Tibial nerve (tissue), 3 donors: ENCODE results near the gene ZNF467.

Experiments
- POLR2A ChIP-seq, 2 donors: fragments of 450-650 bp; IDR thresholded peaks; one replicate each; pipeline ENCODE4 v1.6.1; 2017; ENCODE audit warnings: antibody characterized with exemption in 2 of 2, mild to moderate bottlenecking in 2 of 2, moderate library complexity in 2 of 2
- TF ChIP-seq, protein P1 (sequence below), 5 experiments: fragments of 200-600 bp in 3 of 5; fragments of 450-650 bp in 2 of 5; sonication (generic) in 3 of 5; IDR thresholded peaks; one replicate each; pipeline ENCODE4 v1.5.1; 2016 to 2019; ENCODE audit warnings: antibody characterized with exemption in 5 of 5, mild to moderate bottlenecking in 3 of 5, moderate library complexity in 2 of 5

DNA sequence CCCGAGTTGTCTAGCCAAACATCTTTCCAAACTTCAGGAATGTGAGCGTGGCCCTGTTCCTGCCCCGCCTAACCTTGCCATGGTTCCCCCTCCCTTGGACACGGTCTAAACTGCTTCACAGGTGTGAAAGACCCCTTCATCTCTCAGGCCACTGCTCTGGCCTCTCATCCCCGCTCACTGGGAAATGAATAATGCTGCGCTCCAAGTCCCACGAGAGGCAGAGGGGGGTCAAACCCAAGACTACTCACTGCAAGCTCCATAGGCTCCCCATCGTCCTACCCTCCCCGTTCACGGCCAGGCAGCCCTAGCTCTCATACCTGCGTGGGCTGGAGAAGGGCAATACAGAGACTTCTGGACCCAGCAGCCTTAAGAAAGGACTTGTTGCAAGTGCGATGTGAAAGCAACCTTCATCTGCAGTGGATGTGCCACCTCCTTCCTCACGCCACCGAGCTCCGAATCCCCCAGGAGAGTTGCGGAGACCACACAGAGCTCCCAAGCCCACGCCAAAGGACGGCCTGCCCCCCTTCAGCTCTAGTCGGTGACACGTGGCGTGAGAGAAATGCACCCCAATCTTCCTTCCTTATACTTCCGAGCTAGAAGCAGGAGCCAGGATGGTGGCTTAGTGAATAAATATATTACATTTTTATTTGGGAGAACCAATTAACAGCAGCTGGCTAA, 9.7 kb downstream of the ZNF467 start:
- TF ChIP-seq, protein P1, sequence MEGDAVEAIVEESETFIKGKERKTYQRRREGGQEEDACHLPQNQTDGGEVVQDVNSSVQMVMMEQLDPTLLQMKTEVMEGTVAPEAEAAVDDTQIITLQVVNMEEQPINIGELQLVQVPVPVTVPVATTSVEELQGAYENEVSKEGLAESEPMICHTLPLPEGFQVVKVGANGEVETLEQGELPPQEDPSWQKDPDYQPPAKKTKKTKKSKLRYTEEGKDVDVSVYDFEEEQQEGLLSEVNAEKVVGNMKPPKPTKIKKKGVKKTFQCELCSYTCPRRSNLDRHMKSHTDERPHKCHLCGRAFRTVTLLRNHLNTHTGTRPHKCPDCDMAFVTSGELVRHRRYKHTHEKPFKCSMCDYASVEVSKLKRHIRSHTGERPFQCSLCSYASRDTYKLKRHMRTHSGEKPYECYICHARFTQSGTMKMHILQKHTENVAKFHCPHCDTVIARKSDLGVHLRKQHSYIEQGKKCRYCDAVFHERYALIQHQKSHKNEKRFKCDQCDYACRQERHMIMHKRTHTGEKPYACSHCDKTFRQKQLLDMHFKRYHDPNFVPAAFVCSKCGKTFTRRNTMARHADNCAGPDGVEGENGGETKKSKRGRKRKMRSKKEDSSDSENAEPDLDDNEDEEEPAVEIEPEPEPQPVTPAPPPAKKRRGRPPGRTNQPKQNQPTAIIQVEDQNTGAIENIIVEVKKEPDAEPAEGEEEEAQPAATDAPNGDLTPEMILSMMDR (IDR thresholded peaks at IDR 0.05): no peak
- TF ChIP-seq POLR2A (IDR thresholded peaks at IDR 0.05): no peak
